ENCODE measurements around the gene SLC18A2.

SLC18A2 gene

GRCh38 chr10:117316701-117317100, 75.8 kb downstream of the SLC18A2 start:
- no peak for DNase-seq (ENCODE audit: low read depth)

GRCh38 chr10:117318909-117319308, 78.0 kb downstream of the SLC18A2 start:
- DNase-seq (ENCODE audit: low read depth) = peak; percentile 6

GRCh38 chr10:117320050-117320665, 79.2 kb downstream of the SLC18A2 start:
- no peak for DNase-seq (ENCODE audit: low read depth)

- no peak for DNase-seq (ENCODE audit: low read depth)
These were observed 81.3 kb downstream of the SLC18A2 start for GRCh38 chr10:117322260-117322659.

- DNase-seq (ENCODE audit: low read depth) = no peak
These were observed 83.5 kb downstream of the SLC18A2 start for GRCh38 chr10:117324367-117324766.

- no peak for DNase-seq (ENCODE audit: low read depth)
These were observed 86.3 kb downstream of the SLC18A2 start for GRCh38 chr10:117327262-117327661.

All from fibroblast of gingiva (primary cell).